H1 (cell line): ENCODE measurements around the gene SYNGR3.

ENCODE experiments used
- ATF2 ChIP-seq: IDR thresholded peaks from 2 replicates; pipeline ENCODE4 v1.6.1; 2012; ENCODE audit warnings: low read length, inconsistent platforms
- BACH1 ChIP-seq: IDR thresholded peaks from 2 replicates; pipeline ENCODE4 v1.6.1; 2012; ENCODE audit warnings: low read length, improper control_type of control experiment
- CHD2 ChIP-seq: IDR thresholded peaks from 2 replicates; pipeline ENCODE4 v1.6.1; 2012; ENCODE audit warnings: low read length, improper control_type of control experiment
- CTCF ChIP-seq, 3 experiments: IDR thresholded peaks; 1 replicate in 2 of 3; 2 replicates in 1 of 3; pipeline versions ENCODE4 v1.5.1 to v1.6.1; 2011; ENCODE audit warnings: low read length in 3 of 3, mild to moderate bottlenecking in 3 of 3, inconsistent platforms in 2 of 3, low read depth in 1 of 3, moderate library complexity in 1 of 3; ENCODE audit not compliant: insufficient read depth in 1 of 3; ENCODE audit errors: control extremely low read depth in 1 of 3
- EZH2 ChIP-seq: fragments of 200-600 bp; sonication (generic); IDR thresholded peaks from 2 replicates; pipeline ENCODE4 v1.7.1; 2012; ENCODE audit warnings: low read depth, mild to moderate bottlenecking, moderate library complexity, low read length, inconsistent platforms; ENCODE audit not compliant: severe bottlenecking
- GABPA ChIP-seq: IDR thresholded peaks from 2 replicates; pipeline ENCODE4 v1.6.1; 2011; ENCODE audit warnings: mild to moderate bottlenecking, low read length, moderate library complexity, borderline replicate concordance; ENCODE audit not compliant: insufficient read depth
- HDAC6 ChIP-seq: IDR thresholded peaks from one replicate; pipeline ENCODE4 v1.7.1; 2012; ENCODE audit warnings: low read depth, mild to moderate bottlenecking, inconsistent platforms, low read length, moderate library complexity
- POLR2A ChIP-seq, 2 experiments: IDR thresholded peaks; 1 replicate in 1 of 2; 2 replicates in 1 of 2; pipeline ENCODE4 v1.6.1; 2011; ENCODE audit warnings: low read depth in 2 of 2, low read length in 2 of 2, mild to moderate bottlenecking in 2 of 2; ENCODE audit errors: control extremely low read depth in 1 of 2
- RNF2 ChIP-seq: fragments of 200-900, 300-1000 bp; sonication (generic); IDR thresholded peaks from 2 replicates; pipeline ENCODE4 v1.7.1; 2016; ENCODE audit warnings: borderline replicate concordance, low read depth, mild to moderate bottlenecking, antibody characterized with exemption, low read length; ENCODE audit not compliant: poor library complexity, severe bottlenecking; ENCODE audit errors: missing control alignments
- SRF ChIP-seq: IDR thresholded peaks from 2 replicates; pipeline ENCODE4 v1.6.1; 2011; ENCODE audit warnings: mild to moderate bottlenecking, low read depth, low read length, moderate library complexity

DNA sequence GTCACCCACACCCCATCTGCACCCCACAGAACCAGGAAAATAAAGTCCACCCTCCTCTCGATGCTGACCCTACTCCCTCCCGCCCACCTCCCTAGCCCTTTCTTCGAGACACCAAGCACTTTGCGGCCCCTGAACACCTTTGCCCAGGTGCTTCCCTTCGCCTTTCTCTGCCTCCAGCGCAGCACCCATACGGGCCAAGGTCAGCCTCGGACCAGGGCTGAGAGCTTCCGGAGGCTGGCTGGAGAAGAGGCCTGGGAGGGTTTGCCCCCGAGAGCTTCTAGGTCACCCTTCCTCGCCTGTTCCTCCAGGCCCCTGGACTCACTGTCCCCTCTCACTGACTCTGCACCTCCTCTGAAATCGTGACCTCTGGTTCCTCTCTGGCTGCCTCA lies 34.3 kb downstream of the SYNGR3 start:
- TF ChIP-seq SRF: no peak
- no peak for TF ChIP-seq ATF2
- no peak for TF ChIP-seq GABPA
- TF ChIP-seq CTCF (IDR thresholded peaks at IDR 0.05; ENCODE audit: control extremely low read depth in 1 of 3, insufficient read depth in 1 of 3, low read depth in 1 of 3, low read length in 3 of 3): no peak
- TF ChIP-seq HDAC6: no peak
- TF ChIP-seq EZH2: no peak
- TF ChIP-seq CHD2: no peak
- TF ChIP-seq POLR2A (IDR thresholded peaks at IDR 0.05; ENCODE audit: control extremely low read depth in 1 of 2, low read depth in 2 of 2, low read length in 2 of 2): no peak
- no peak for TF ChIP-seq RNF2
- no peak for TF ChIP-seq BACH1
